Measurements from ENCODE around the gene KLHDC3. TPM values are rescaled to one million over a fixed set of nuclear protein-coding genes. Genes with fewer than 3 reads are reported as not detected.
A peak's percentile ranks its signal among the peaks of the same experiment; 100 is the strongest.

KLHDC3 gene
- total and polyA plus RNA-seq, 9 of the 15 experiments (the other 6 are each of a cell fraction or from before 2014, with no cell fraction given): 4.5 to 171 (median 107) TPM

GRCh38 chr6:43059168-43060033, 45.4 kb downstream of the KLHDC3 start, which contains the start of the genes KLC4 and MRPL2 (continued):
- TF ChIP-seq, protein P1, sequence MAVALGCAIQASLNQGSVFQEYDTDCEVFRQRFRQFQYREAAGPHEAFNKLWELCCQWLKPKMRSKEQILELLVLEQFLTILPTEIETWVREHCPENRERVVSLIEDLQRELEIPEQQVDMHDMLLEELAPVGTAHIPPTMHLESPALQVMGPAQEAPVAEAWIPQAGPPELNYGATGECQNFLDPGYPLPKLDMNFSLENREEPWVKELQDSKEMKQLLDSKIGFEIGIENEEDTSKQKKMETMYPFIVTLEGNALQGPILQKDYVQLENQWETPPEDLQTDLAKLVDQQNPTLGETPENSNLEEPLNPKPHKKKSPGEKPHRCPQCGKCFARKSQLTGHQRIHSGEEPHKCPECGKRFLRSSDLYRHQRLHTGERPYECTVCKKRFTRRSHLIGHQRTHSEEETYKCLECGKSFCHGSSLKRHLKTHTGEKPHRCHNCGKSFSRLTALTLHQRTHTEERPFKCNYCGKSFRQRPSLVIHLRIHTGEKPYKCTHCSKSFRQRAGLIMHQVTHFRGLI (CRISPR knock-in tag; IDR thresholded peaks at IDR 0.05): no peak
- TF ChIP-seq MCM5 (IDR thresholded peaks at IDR 0.05; ENCODE audit: low read depth) (no peak), SIX5 (IDR thresholded peaks at IDR 0.05; ENCODE audit: borderline replicate concordance in 1 of 2, insufficient read depth in 1 of 2, low read depth in 1 of 2, low read length in 2 of 2) (0 out of 4 replicates have a peak, but pooled peaks of 1 of the 2 experiments have one; percentile 24), STAT5B (CRISPR knock-in tag; IDR thresholded peaks at IDR 0.05) (no peak), MEF2D (tag; conservative IDR thresholded peaks at IDR 0.05; ENCODE audit: low read depth) (no peak), ZNF583 (CRISPR knock-in tag; IDR thresholded peaks at IDR 0.05) (no peak), DEAF1 (CRISPR knock-in tag; IDR thresholded peaks at IDR 0.05) (no peak), SOX6 (IDR thresholded peaks at IDR 0.05) (peak; percentile 51; the same call in 1 of the 2 replicates), CBX3 (IDR thresholded peaks at IDR 0.05; ENCODE audit: borderline replicate concordance in 1 of 2, low read length in 2 of 2) (peak in 1 of 2 experiments; percentile 70; a peak in 1 of 3 replicates), ZBTB8A (IDR thresholded peaks at IDR 0.05; ENCODE audit: partially characterized antibody) (no peak), SIRT6 (IDR thresholded peaks at IDR 0.05; ENCODE audit: low read depth, low read length) (no peak), MIER1 (IDR thresholded peaks at IDR 0.05; ENCODE audit: low read depth) (peak; percentile 41; the same call in 1 of the 2 replicates), U2AF2 (optimal IDR thresholded peaks at IDR 0.05; ENCODE audit: low read depth, low read length) (no peak), EHMT2 (IDR thresholded peaks at IDR 0.05) (no peak), NFE2 (IDR thresholded peaks at IDR 0.05; ENCODE audit: low read depth) (no peak), ZKSCAN8 (CRISPR knock-in tag; IDR thresholded peaks at IDR 0.05) (no peak), BRD9 (IDR thresholded peaks at IDR 0.05; ENCODE audit: low read depth, partially characterized antibody) (no peak), BHLHE40 (IDR thresholded peaks at IDR 0.05; ENCODE audit: low read length) (peak; percentile 91), NR2C1 (IDR thresholded peaks at IDR 0.05) (peak; percentile 70; the same call in 1 of the 2 replicates), NR2C1 (tag; IDR thresholded peaks at IDR 0.05) (peak; percentile 76)
- TF ChIP-seq, protein P2, sequence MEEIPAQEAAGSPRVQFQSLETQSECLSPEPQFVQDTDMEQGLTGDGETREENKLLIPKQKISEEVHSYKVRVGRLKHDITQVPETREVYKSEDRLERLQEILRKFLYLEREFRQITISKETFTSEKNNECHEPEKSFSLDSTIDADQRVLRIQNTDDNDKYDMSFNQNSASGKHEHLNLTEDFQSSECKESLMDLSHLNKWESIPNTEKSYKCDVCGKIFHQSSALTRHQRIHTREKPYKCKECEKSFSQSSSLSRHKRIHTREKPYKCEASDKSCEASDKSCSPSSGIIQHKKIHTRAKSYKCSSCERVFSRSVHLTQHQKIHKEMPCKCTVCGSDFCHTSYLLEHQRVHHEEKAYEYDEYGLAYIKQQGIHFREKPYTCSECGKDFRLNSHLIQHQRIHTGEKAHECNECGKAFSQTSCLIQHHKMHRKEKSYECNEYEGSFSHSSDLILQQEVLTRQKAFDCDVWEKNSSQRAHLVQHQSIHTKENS (CRISPR knock-in tag; IDR thresholded peaks at IDR 0.05): no peak
- TF ChIP-seq, protein P3, sequence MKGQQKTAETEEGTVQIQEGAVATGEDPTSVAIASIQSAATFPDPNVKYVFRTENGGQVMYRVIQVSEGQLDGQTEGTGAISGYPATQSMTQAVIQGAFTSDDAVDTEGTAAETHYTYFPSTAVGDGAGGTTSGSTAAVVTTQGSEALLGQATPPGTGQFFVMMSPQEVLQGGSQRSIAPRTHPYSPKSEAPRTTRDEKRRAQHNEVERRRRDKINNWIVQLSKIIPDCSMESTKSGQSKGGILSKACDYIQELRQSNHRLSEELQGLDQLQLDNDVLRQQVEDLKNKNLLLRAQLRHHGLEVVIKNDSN (CRISPR knock-in tag; IDR thresholded peaks at IDR 0.05): peak; percentile 83
